BLaER1 treated with 17β-estradiol and CSF1 and Interleukin-3, amounts not matched to agents 10 nM and 100 nM (cell line): ENCODE measurements around the gene LRBA.
"Not testable (repeated sequence)": the region's sequence is repeated elsewhere in the genome, so short reads cannot be mapped to it uniquely, and the experiment has no call there.

ENCODE experiments used
- H3K27ac ChIP-seq, 11 experiments: shearing (Covaris generic); formaldehyde crosslinking; 2 replicates each; pipeline ENCODE4 v1.8.1; 2022
- H3K27me3 ChIP-seq, 11 experiments: shearing (Covaris generic); formaldehyde crosslinking; 2 replicates each; pipeline ENCODE4 v1.8.1; 2022
- H3K36me3 ChIP-seq, 11 experiments: shearing (Covaris generic); formaldehyde crosslinking; 2 replicates each; pipeline ENCODE4 v1.8.1; 2022
- H3K4me1 ChIP-seq, 10 experiments: shearing (Covaris generic); formaldehyde crosslinking; 2 replicates each; pipeline ENCODE4 v1.8.1; 2022
- H3K4me2 ChIP-seq, 11 experiments: shearing (Covaris generic); formaldehyde crosslinking; 2 replicates each; pipeline ENCODE4 v1.8.1; 2022
- H3K4me3 ChIP-seq, 10 experiments: shearing (Covaris generic); formaldehyde crosslinking; 2 replicates each; pipeline ENCODE4 v1.8.1; 2022
- H3K9ac ChIP-seq, 11 experiments: shearing (Covaris generic); formaldehyde crosslinking; 2 replicates each; pipeline ENCODE4 v1.8.1; 2022
- H3K9me3 ChIP-seq, 11 experiments: shearing (Covaris generic); formaldehyde crosslinking; replicated peaks in 1 of 11; 2 replicates each; pipeline ENCODE4 v1.8.1; 2022
- H4K20me1 ChIP-seq, 11 experiments: shearing (Covaris generic); formaldehyde crosslinking; 2 replicates each; pipeline ENCODE4 v1.8.1; 2022
- Cebpa-rat ChIP-seq, 11 experiments: shearing (Covaris generic); IDR thresholded peaks; 2 replicates each; pipeline ENCODE4 v1.8.1; 2022

Gene LRBA

GRCh38 chr4:150569998-150570535, 445.0 kb downstream of the LRBA start:
- H3K9me3 ChIP-seq, result peaks cover 0 to 3% (median 2%) of the 10 kb centered on the region in 11 experiments; a peak in 10 of 22 replicates
- TF ChIP-seq Cebpa-rat (IDR thresholded peaks at IDR 0.05), result no peak
- H3K9ac ChIP-seq, result no peak overlapping the region
- no peaks in the 10 kb centered on the region; a peak in 1 of 22 replicates for H3K36me3 ChIP-seq
- no peak overlapping the region for H3K4me2 ChIP-seq
- H3K4me3 ChIP-seq, result no peak overlapping the region
- H4K20me1 ChIP-seq, result no peaks in the 10 kb centered on the region; a peak in 1 of 22 replicates
- H3K27ac ChIP-seq, result no peak overlapping the region
- peaks cover 0 to 5% (median 0%) of the 10 kb centered on the region in 10 experiments; a peak in 1 of 20 replicates for H3K4me1 ChIP-seq
- H3K27me3 ChIP-seq, result no peaks in the 10 kb centered on the region

- no peaks in the 10 kb centered on the region; a peak in 1 of 22 replicates for H4K20me1 ChIP-seq
- peaks cover 0 to 5% (median 0%) of the 10 kb centered on the region in 10 experiments; a peak in 1 of 20 replicates for H3K4me1 ChIP-seq
- no peak overlapping the region for H3K4me2 ChIP-seq
- H3K27ac ChIP-seq, result no peak overlapping the region
- no peaks in the 10 kb centered on the region; a peak in 1 of 22 replicates for H3K36me3 ChIP-seq
- H3K9ac ChIP-seq, result no peak overlapping the region
- peaks cover 0 to 7% (median 5%) of the 10 kb centered on the region in 11 experiments; a peak in 10 of 22 replicates for H3K9me3 ChIP-seq
- no peaks in the 10 kb centered on the region for H3K27me3 ChIP-seq
- TF ChIP-seq Cebpa-rat (IDR thresholded peaks at IDR 0.05), result no peak
- H3K4me3 ChIP-seq, result no peak overlapping the region
Measured at GRCh38 chr4:150569384-150569987, 445.6 kb downstream of the LRBA start.

DNA sequence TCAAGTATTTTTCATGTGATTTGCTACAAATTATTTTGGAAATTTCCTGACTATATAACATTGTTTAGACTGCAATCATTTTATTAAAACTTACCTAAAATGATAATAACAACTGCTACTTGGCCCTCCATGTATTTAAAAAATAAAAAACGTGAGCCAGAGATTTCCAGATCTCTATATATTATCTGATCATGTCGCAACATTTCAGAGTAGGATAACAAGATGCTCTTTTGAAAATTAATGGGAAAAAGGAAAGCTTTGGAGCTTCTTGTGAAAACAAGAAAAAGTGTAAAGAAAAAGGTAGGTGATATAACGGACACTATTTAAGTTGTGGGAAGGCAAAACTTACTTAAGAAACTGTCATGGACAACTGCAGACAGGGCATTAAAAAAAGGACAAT, 448.0 kb downstream of the LRBA start:
- Histone ChIP-seq H3K27me3 (no peaks in the 10 kb centered on the region), H3K4me2 (no peak overlapping the region), H4K20me1 (no peaks in the 10 kb centered on the region), H3K36me3 (no peaks in the 10 kb centered on the region; a peak in 1 of 22 replicates), H3K9ac (no peak overlapping the region), H3K4me3 (no peak overlapping the region), H3K27ac (no peak overlapping the region), H3K9me3 (peaks cover 0 to 7% (median 5%) of the 10 kb centered on the region in 11 experiments; a peak in 10 of 22 replicates), H3K4me1 (no peaks in the 10 kb centered on the region)
- TF ChIP-seq Cebpa-rat (IDR thresholded peaks at IDR 0.05), result no peak

DNA sequence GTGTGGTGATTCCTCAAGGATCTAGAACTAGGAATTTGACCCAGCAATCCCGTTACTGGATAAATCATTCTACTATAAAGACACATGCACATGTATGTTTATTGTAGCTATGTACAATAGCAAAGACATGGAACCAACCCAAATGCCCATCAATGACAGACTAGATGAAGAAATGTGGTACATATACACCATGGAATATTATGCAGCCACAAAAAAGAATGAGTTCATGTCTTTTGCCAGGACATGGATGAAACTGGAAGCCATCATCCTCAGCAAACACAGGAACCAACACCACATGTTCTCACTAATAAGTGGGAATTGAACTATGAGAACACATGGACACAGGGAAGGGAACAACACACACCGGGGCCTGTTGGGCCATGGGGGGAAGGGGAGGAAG, 450.1 kb downstream of the LRBA start:
- not testable (repeated sequence) for H3K36me3 ChIP-seq, H3K4me3 ChIP-seq, H3K27ac ChIP-seq, H3K9ac ChIP-seq, H3K9me3 ChIP-seq, H3K4me1 ChIP-seq, H3K27me3 ChIP-seq, H4K20me1 ChIP-seq, H3K4me2 ChIP-seq

- Histone ChIP-seq H3K36me3 (no peaks in the 10 kb centered on the region; a peak in 1 of 22 replicates), H3K9ac (no peak overlapping the region), H3K4me3 (no peak overlapping the region), H3K27ac (no peak overlapping the region), H3K27me3 (no peaks in the 10 kb centered on the region), H3K9me3 (peaks cover 0 to 7% (median 5%) of the 10 kb centered on the region in 11 experiments; a peak in 10 of 22 replicates), H4K20me1 (no peaks in the 10 kb centered on the region), H3K4me2 (no peak overlapping the region), H3K4me1 (no peaks in the 10 kb centered on the region)
- no peak for TF ChIP-seq Cebpa-rat (IDR thresholded peaks at IDR 0.05)
Measured at GRCh38 chr4:150562751-150563150, 452.3 kb downstream of the LRBA start.

GRCh38 chr4:150562250-150562649, 452.8 kb downstream of the LRBA start:
- peaks cover 0 to 7% (median 5%) of the 10 kb centered on the region in 11 experiments; a peak in 10 of 22 replicates for H3K9me3 ChIP-seq
- no peaks in the 10 kb centered on the region; a peak in 1 of 22 replicates for H3K36me3 ChIP-seq
- no peak overlapping the region for H3K9ac ChIP-seq
- H3K4me2 ChIP-seq, result no peak overlapping the region
- TF ChIP-seq Cebpa-rat (IDR thresholded peaks at IDR 0.05), result no peak
- H3K27ac ChIP-seq, result no peak overlapping the region
- H4K20me1 ChIP-seq, result no peaks in the 10 kb centered on the region
- H3K4me3 ChIP-seq, result no peak overlapping the region
- H3K27me3 ChIP-seq, result no peaks in the 10 kb centered on the region
- H3K4me1 ChIP-seq, result no peaks in the 10 kb centered on the region

DNA sequence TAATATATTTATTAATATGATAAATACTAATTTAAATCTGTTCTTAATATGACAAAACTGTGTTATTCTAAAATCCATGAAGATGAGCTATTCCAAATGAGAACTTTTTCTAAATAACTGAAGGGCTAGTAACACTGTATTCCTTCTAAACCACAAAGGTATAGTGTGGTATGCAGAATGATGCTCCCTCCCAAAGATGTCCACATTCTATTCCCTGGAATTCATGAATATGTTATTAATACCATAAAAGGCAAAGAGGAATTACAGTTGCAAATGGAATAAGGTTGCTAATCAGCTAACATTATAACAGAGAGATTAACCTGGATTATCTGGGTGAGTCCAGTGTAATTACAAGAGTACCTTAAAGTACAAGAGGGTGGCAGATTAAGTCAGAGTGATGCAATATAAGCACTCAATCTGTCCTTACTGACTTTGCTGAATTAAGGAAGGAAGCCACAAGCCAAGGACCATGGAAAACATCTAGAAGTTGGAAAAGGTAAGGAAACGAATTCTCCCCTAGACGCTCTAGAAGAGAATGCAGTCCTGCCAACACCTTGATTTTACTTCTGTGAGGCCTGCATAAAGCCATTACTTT, 453.8 kb downstream of the LRBA start:
- H3K27me3 ChIP-seq, result no peaks in the 10 kb centered on the region
- H3K9ac ChIP-seq, result no peak overlapping the region
- H4K20me1 ChIP-seq, result no peaks in the 10 kb centered on the region
- TF ChIP-seq Cebpa-rat (IDR thresholded peaks at IDR 0.05), result no peak
- no peaks in the 10 kb centered on the region; a peak in 1 of 22 replicates for H3K36me3 ChIP-seq
- H3K4me1 ChIP-seq, result no peaks in the 10 kb centered on the region
- peaks cover 0 to 7% (median 5%) of the 10 kb centered on the region in 11 experiments; a peak in 10 of 22 replicates for H3K9me3 ChIP-seq
- no peak overlapping the region for H3K4me3 ChIP-seq
- H3K27ac ChIP-seq, result no peak overlapping the region
- no peak overlapping the region for H3K4me2 ChIP-seq

DNA sequence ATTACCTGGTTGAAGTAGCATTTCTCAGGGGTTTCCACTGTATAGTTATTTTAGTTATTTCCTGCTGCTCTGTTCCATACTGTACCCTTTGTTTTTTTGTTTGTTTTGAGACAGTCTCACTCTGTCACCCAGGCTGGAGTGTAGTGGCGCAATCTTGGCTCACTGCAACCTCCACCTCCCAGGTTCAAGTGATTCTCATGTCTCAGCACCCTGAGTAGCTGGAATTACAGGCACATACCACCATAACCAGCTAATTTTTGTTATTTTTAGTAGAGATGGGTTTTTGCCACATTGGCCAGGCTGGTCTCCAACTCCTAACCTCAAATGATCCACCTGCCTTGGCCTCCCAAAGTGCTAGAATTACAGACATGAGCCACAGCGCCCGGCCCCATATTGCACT, 457.3 kb downstream of the LRBA start:
- H3K36me3 ChIP-seq, H3K4me2 ChIP-seq, H4K20me1 ChIP-seq, H3K4me1 ChIP-seq, H3K27me3 ChIP-seq, H3K9ac ChIP-seq, H3K4me3 ChIP-seq, H3K27ac ChIP-seq, H3K9me3 ChIP-seq: not testable (repeated sequence)

- Histone ChIP-seq H3K27me3 (no peaks in the 10 kb centered on the region), H3K4me2 (no peak overlapping the region), H3K36me3 (no peaks in the 10 kb centered on the region), H3K4me1 (no peaks in the 10 kb centered on the region), H3K4me3 (no peak overlapping the region), H3K27ac (no peak overlapping the region), H3K9ac (no peak overlapping the region), H4K20me1 (no peaks in the 10 kb centered on the region), H3K9me3 (no peaks in the 10 kb centered on the region)
- no peak for TF ChIP-seq Cebpa-rat (IDR thresholded peaks at IDR 0.05)
Measured at GRCh38 chr4:150547154-150547838, 467.8 kb downstream of the LRBA start.
